Measurements from ENCODE around the gene ARSJ. TPM values are rescaled to one million over a fixed set of nuclear protein-coding genes. Genes with fewer than 3 reads are reported as not detected.

Gene ARSJ
- total RNA-seq, 4 donors from 2014 or later = 7.0 to 37.9 (median 9.8) TPM

DNA sequence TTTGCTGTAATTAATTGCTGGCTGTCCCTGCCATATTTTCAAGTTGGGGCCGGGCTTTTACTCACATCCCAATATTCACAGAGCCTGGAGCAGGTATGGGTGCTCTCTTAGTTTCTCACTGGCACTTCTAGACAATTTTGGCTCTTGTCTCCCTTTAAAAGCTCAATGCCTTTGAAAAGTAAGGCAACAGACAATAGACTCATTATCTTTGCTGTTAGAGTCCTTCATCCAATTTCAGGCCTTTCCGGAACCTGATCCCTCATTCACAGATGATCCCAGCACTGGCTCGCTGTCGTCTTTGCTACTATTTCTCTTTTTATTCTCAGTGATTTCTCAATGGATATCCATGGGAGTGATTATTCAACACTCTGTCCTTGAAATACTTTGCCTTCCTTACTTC is 6.7 kb downstream of the ARSJ start:
- Histone ChIP-seq H3K4me1 (no peaks in the 10 kb centered on the region), H3K27ac (no peak overlapping the region), H3K4me3 (no peak overlapping the region), H3K9me3 (no peaks in the 10 kb centered on the region), H3K36me3 (no peaks in the 10 kb centered on the region), H3K27me3 (no peaks in the 10 kb centered on the region)
- DNase-seq = no peak
- intact Hi-C loops (cut with DNase I; ENCODE audit: low total_unique reads) = no loop called here
- TF ChIP-seq CTCF (IDR thresholded peaks at IDR 0.05) = no peak
- TF ChIP-seq POLR2A (IDR thresholded peaks at IDR 0.05) = no peak

- DNase-seq = no peak
- no peaks in the 10 kb centered on the region for H3K4me1 ChIP-seq
- TF ChIP-seq CTCF (IDR thresholded peaks at IDR 0.05) = no peak
- no peak for TF ChIP-seq POLR2A (IDR thresholded peaks at IDR 0.05)
- H3K9me3 ChIP-seq = no peaks in the 10 kb centered on the region
- intact Hi-C loops (cut with DNase I; ENCODE audit: low total_unique reads) = no loop called here
- no peak overlapping the region for H3K4me3 ChIP-seq
- H3K27ac ChIP-seq = no peak overlapping the region
- no peaks in the 10 kb centered on the region for H3K36me3 ChIP-seq
- H3K27me3 ChIP-seq = no peaks in the 10 kb centered on the region
These were observed 7.6 kb downstream of the ARSJ start for GRCh38 chr4:113971706-113972360.

- Histone ChIP-seq H3K4me3 (no peak overlapping the region), H3K27ac (no peak overlapping the region), H3K27me3 (no peaks in the 10 kb centered on the region), H3K9me3 (no peaks in the 10 kb centered on the region), H3K36me3 (no peaks in the 10 kb centered on the region), H3K4me1 (no peaks in the 10 kb centered on the region)
- intact Hi-C loops (cut with DNase I; ENCODE audit: low total_unique reads) = no loop called here
- no peak for DNase-seq
- TF ChIP-seq POLR2A (IDR thresholded peaks at IDR 0.05) (no peak), CTCF (IDR thresholded peaks at IDR 0.05) (no peak)
These were observed 9.6 kb downstream of the ARSJ start for GRCh38 chr4:113969709-113970334.

DNA sequence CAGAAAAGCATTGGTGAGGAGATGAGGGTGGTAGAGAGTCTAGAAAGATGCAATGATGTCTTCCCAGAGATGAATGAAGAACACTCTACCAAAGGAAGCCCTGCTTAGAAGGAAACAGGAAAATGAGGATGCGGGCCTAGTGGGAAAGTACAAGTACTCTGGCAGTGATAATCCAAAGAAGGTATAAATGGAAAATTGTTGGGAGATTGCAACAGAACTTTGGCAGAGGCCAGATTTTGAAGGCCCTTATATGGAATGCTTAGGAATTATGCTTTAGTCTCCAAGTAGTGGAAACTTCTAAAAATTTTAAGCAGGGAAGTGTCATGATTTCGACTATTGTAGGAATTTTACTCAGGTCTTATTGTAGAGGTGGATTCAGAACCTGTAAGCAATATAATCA is 11.0 kb downstream of the ARSJ start:
- no peak for DNase-seq
- intact Hi-C loops (cut with DNase I; ENCODE audit: low total_unique reads) = no loop called here
- Histone ChIP-seq H3K27me3 (no peaks in the 10 kb centered on the region), H3K4me3 (no peak overlapping the region), H3K27ac (no peak overlapping the region), H3K36me3 (no peaks in the 10 kb centered on the region), H3K4me1 (no peaks in the 10 kb centered on the region), H3K9me3 (no peaks in the 10 kb centered on the region)
- no peak for TF ChIP-seq CTCF (IDR thresholded peaks at IDR 0.05)
- no peak for TF ChIP-seq POLR2A (IDR thresholded peaks at IDR 0.05)

GRCh38 chr4:113967687-113968086 is 11.8 kb downstream of the ARSJ start:
- intact Hi-C loops (cut with DNase I; ENCODE audit: low total_unique reads) = no loop called here
- Histone ChIP-seq H3K4me3 (no peak overlapping the region), H3K9me3 (no peaks in the 10 kb centered on the region), H3K4me1 (no peaks in the 10 kb centered on the region), H3K36me3 (no peaks in the 10 kb centered on the region), H3K27ac (no peak overlapping the region), H3K27me3 (no peaks in the 10 kb centered on the region)
- no peak for DNase-seq
- no peak for TF ChIP-seq POLR2A (IDR thresholded peaks at IDR 0.05)
- no peak for TF ChIP-seq CTCF (IDR thresholded peaks at IDR 0.05)

Measured in uterus (tissue), 4 donors.